Thyroid gland (tissue), 4 donors: ENCODE measurements around the gene PLXNA3. TPM values are rescaled to one million over a fixed set of nuclear protein-coding genes. Genes with fewer than 3 reads are reported as not detected.
"Not testable (repeated sequence)": the region's sequence is repeated elsewhere in the genome, so short reads cannot be mapped to it uniquely, and the experiment has no call there.

Source experiments
- DNase-seq, 2 donors: peaks; one replicate each; pipeline ENCODE4 v3.0.0-alpha.2; 2019
- H3K27ac ChIP-seq, 3 donors: fragments of 200-600 bp; sonication (generic); 1 replicate in 2 of 3; 2 replicates in 1 of 3; pipeline ENCODE4 v1.5.1; 2016 to 2019; ENCODE audit warnings: mild to moderate bottlenecking in 1 of 3, moderate library complexity in 1 of 3
- H3K27me3 ChIP-seq: fragments of 200-600 bp; sonication (generic); one replicate; pipeline ENCODE4 v1.5.1; 2019
- H3K36me3 ChIP-seq, 2 donors: fragments of 200-600 bp; sonication (generic); one replicate each; pipeline ENCODE4 v1.5.1; 2016 to 2019
- H3K4me1 ChIP-seq, 2 donors: fragments of 200-600 bp; sonication (generic); one replicate each; pipeline ENCODE4 v1.5.1; 2017 to 2019
- H3K4me3 ChIP-seq, 3 donors: fragments of 200-600 bp; sonication (generic); replicated peaks in 1 of 3; 1 replicate in 2 of 3; 2 replicates in 1 of 3; pipeline ENCODE4 v1.5.1; 2016; ENCODE audit warnings: mild to moderate bottlenecking in 1 of 3
- H3K9me3 ChIP-seq: fragments of 200-600 bp; sonication (generic); one replicate; pipeline ENCODE4 v1.5.1; 2017
- POLR2A ChIP-seq, 2 donors: fragments of 450-650 bp; IDR thresholded peaks; one replicate each; pipeline ENCODE4 v1.6.1; 2017; ENCODE audit warnings: antibody characterized with exemption in 2 of 2, mild to moderate bottlenecking in 2 of 2, moderate library complexity in 1 of 2
- WGBS, 2 donors: methylation state at CpG; one replicate each; pipeline ENCODE4 v1.1.5; 2017; 5-methylcytosine and 5-hydroxymethylcytosine counted together
- intact Hi-C: fragments of 100-400 bp; cut with DNase I; formaldehyde crosslinking; loops from one replicate; pipeline ENCODE4 v1.15.1; 2023
- total RNA-seq, 4 donors: library from RNA; depleted of rRNA; stranded (reverse); fragments of >200 nt; gene quantifications; one replicate each; pipeline ENCODE4 v1.2.3, GENCODE V29; 2016
- TF ChIP-seq, protein P1 (sequence below), 6 experiments: fragments of 200-600 bp in 3 of 6; fragments of 450-650 bp in 3 of 6; sonication (generic) in 3 of 6; IDR thresholded peaks; one replicate each; pipeline ENCODE4 v1.5.1; 2016 to 2019; ENCODE audit warnings: antibody characterized with exemption in 6 of 6, mild to moderate bottlenecking in 2 of 6, inconsistent platforms in 1 of 6, moderate library complexity in 1 of 6

Gene PLXNA3
- total RNA-seq, 4 donors from 2014 or later = 3.9 to 20.7 (median 14.1) TPM

DNA sequence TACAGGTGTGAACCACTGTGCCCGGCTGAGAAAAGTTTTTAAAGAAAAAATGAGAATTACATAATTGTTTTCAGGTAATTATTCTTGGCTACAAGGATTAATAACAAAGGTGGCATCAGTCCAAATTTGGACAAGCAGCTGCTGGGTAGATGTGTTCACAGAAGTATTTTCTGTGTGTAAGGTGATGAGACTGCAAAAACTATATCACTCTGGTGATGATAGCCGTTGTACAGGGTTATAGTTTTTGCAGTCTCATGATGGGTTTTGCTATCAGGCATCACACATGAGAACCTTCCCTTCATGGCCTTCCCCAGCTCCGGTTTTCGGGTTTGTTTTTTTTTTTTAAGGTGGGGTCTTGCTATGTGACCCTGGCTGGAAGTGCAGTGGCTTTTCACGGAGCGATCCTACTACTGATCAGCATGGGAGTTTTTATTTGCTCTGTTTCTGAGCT lies 37.4 kb downstream of the PLXNA3 start:
- Histone ChIP-seq H3K4me3 (no peak overlapping the region), H3K4me1 (no peaks in the 10 kb centered on the region), H3K9me3 (no peaks in the 10 kb centered on the region), H3K27me3 (no peaks in the 10 kb centered on the region), H3K36me3 (no peaks in the 10 kb centered on the region), H3K27ac (no peak overlapping the region)
- TF ChIP-seq, protein P1, sequence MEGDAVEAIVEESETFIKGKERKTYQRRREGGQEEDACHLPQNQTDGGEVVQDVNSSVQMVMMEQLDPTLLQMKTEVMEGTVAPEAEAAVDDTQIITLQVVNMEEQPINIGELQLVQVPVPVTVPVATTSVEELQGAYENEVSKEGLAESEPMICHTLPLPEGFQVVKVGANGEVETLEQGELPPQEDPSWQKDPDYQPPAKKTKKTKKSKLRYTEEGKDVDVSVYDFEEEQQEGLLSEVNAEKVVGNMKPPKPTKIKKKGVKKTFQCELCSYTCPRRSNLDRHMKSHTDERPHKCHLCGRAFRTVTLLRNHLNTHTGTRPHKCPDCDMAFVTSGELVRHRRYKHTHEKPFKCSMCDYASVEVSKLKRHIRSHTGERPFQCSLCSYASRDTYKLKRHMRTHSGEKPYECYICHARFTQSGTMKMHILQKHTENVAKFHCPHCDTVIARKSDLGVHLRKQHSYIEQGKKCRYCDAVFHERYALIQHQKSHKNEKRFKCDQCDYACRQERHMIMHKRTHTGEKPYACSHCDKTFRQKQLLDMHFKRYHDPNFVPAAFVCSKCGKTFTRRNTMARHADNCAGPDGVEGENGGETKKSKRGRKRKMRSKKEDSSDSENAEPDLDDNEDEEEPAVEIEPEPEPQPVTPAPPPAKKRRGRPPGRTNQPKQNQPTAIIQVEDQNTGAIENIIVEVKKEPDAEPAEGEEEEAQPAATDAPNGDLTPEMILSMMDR (IDR thresholded peaks at IDR 0.05) = no peak
- no peak for TF ChIP-seq POLR2A (IDR thresholded peaks at IDR 0.05)
- intact Hi-C loops = no loop called here
- WGBS, 2 donors = 77% methylated on average over 4 to 6 of the region's 6 CpGs
- DNase-seq = no peak

DNA sequence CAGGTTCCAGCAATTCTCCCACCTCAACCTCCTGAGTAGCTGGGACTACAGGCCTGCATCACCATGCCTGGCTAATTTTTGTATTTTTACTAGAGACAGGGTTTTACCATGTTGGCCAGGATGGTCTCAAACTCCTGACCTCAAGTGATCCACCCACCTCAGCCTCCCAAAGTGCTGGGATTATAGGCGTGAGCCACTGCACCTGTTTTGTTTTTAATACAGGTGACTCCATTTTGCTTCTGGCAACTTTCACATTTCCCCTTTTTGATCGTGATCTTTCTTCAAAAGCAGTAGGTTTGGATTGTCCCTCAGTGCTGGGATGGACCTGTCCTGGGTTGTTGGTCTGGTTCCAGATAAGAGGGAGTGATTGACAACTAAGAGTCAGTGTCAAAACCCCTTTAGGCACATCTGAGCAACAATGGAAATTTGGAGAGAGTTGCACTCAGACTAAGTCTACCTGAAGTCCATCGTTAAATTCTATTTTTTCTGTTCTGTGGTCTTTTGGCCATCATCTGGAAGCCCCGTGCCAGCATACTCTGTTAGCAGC lies 38.6 kb downstream of the PLXNA3 start:
- H3K27me3 ChIP-seq, intact Hi-C loops, H3K36me3 ChIP-seq, H3K9me3 ChIP-seq, DNase-seq, H3K4me3 ChIP-seq, H3K27ac ChIP-seq, H3K4me1 ChIP-seq: not testable (repeated sequence)
- 86 to 87% methylated on average over 4 of the region's 4 CpGs for WGBS, 2 donors

DNA sequence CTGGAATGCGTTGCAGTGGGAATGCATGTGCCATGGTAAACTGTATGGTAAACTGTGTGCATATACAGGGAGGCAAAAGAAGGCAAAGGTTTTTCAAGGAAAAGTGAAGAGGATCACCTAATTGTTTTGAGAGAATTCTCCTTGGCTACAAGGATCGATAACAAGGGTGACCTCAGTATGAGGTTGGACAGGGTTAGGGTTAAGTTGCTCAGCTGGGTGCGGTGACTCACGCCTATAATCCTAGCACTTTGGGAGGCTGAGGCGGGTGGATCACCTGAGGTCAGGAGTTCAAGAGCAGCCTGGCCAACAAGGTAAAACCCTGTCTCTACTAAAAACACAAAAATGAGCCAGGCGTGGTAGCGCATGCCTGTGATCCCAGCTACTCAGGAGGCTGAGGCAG lies 43.3 kb downstream of the PLXNA3 start:
- intact Hi-C loops, H3K36me3 ChIP-seq, H3K27me3 ChIP-seq, H3K4me1 ChIP-seq, DNase-seq, H3K4me3 ChIP-seq, H3K27ac ChIP-seq, H3K9me3 ChIP-seq: not testable (repeated sequence)
- WGBS, 2 donors = 76 to 88% methylated on average over 5 to 7 of the region's 7 CpGs

DNA sequence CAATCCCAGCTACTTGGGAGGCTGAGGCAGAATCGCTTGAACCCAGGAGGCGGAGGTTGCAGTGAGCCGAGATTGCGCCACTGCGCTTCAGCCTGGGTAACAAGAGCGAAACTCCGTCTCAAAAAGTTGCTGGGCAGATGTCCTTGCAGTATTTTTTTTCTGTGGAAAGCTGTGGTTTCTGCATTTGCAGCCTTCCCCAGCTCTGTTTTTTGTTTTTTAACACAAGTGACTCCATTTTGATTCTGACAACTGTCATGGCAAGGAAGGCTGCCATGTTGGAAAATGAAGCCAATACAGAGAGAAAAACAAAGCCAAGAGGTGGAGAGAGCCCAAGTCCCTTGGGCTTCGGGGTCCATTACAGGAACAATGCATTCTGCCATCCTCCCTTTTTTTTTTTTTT lies 44.0 kb downstream of the PLXNA3 start:
- no peaks in the 10 kb centered on the region for H3K4me1 ChIP-seq
- no peak for DNase-seq
- no peak overlapping the region for H3K27ac ChIP-seq
- peaks cover 0 to 3% of the 10 kb centered on the region in 2 donors for H3K36me3 ChIP-seq
- intact Hi-C loops = no loop called here
- H3K9me3 ChIP-seq = no peaks in the 10 kb centered on the region
- TF ChIP-seq POLR2A (IDR thresholded peaks at IDR 0.05) = no peak
- TF ChIP-seq, protein P1 (IDR thresholded peaks at IDR 0.05) = no peak
- H3K27me3 ChIP-seq = no peaks in the 10 kb centered on the region
- WGBS, 2 donors = 95 to 97% methylated on average over 3 to 8 of the region's 8 CpGs
- H3K4me3 ChIP-seq = no peak overlapping the region

DNA sequence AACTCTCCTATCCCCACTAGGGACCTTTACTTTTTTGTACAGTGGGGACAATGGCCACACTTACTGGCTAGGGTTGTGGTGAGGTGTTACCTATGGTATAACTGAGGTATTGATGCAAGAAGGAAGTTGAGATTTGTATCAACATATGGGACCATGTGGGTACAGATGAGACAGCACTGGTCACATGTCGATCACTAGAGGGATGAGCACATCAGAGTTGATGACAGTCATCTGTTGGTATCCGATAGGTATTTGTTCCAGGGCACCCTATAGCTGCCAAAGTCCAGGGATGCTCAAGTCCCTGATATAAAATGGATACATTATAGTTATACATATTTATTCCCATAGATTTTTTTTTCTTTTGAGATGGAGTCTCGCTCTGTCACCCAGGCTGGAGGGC lies 44.9 kb downstream of the PLXNA3 start:
- Histone ChIP-seq H3K4me3 (no peak overlapping the region), H3K27me3 (no peaks in the 10 kb centered on the region), H3K9me3 (no peaks in the 10 kb centered on the region), H3K36me3 (peaks cover 3 to 6% of the 10 kb centered on the region in 2 donors), H3K4me1 (no peaks in the 10 kb centered on the region), H3K27ac (no peak overlapping the region)
- no peak for DNase-seq
- intact Hi-C loops = no loop called here
- 94 to 98% methylated on average over 3 of the region's 3 CpGs for WGBS, 2 donors
- TF ChIP-seq, protein P1 (IDR thresholded peaks at IDR 0.05) = no peak
- TF ChIP-seq POLR2A (IDR thresholded peaks at IDR 0.05) = no peak

DNA sequence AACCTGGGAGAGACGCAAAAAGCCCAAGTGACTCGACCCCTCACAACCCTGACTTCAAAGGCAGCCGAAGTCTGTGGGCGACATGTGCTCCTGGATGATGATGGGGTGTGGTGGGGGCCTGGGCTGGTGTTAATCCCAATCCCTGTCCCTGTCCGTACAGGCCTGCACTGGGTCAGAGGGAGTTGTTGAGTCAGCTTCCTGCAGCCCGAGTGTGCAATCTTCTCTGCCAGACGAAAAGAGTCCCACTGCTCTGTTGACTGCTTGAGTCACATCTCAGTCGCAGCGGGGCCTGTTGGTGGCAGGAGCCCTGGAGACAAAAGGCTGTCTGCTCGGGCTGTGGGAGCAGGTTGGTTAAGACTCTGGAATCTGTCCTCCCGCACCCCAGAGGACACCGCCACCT lies 47.7 kb downstream of the PLXNA3 start:
- WGBS, 2 donors = 87% methylated on average over 3 of the region's 12 CpGs; no CpG with 5 or more reads in 1 of the 2 donors
- no peak overlapping the region for H3K27ac ChIP-seq
- TF ChIP-seq, protein P1 (IDR thresholded peaks at IDR 0.05) = no peak
- TF ChIP-seq POLR2A (IDR thresholded peaks at IDR 0.05) = no peak
- no peaks in the 10 kb centered on the region for H3K27me3 ChIP-seq
- intact Hi-C loops = no loop called here
- no peaks in the 10 kb centered on the region for H3K4me1 ChIP-seq
- H3K36me3 ChIP-seq = peaks cover 3 to 6% of the 10 kb centered on the region in 2 donors
- DNase-seq = no peak
- H3K9me3 ChIP-seq = no peaks in the 10 kb centered on the region
- H3K4me3 ChIP-seq = no peak overlapping the region
